Vagina (tissue), 2 donors: Measurements from ENCODE around the gene ST7. TPM values are rescaled to one million over a fixed set of nuclear protein-coding genes. Genes with fewer than 3 reads are reported as not detected.

Source experiments
- DNase-seq, 2 donors: peaks; one replicate each; pipeline ENCODE4 v3.0.0-alpha.2; 2017; ENCODE audit errors: extremely low spot score in 2 of 2
- H3K27ac ChIP-seq: fragments of 200-600 bp; sonication (generic); one replicate; pipeline ENCODE4 v1.5.1; 2019
- H3K27me3 ChIP-seq: fragments of 200-600 bp; sonication (generic); one replicate; pipeline ENCODE4 v1.5.1; 2019
- H3K36me3 ChIP-seq, 2 donors: fragments of 200-600 bp; sonication (generic); one replicate each; pipeline ENCODE4 v1.5.1; 2017 to 2019
- H3K4me1 ChIP-seq: fragments of 200-600 bp; sonication (generic); one replicate; pipeline ENCODE4 v1.5.1; 2019
- H3K4me3 ChIP-seq, 2 donors: fragments of 200-600 bp; sonication (generic); 1 replicate in 1 of 2; 2 replicates in 1 of 2; pipeline ENCODE4 v1.5.1; 2016 to 2019
- H3K9me3 ChIP-seq: fragments of 200-600 bp; sonication (generic); one replicate; pipeline ENCODE4 v1.5.1; 2019
- POLR2A ChIP-seq, 2 donors: fragments of 450-650 bp; IDR thresholded peaks; one replicate each; pipeline ENCODE4 v1.6.1; 2017; ENCODE audit warnings: antibody characterized with exemption in 2 of 2, mild to moderate bottlenecking in 2 of 2, moderate library complexity in 2 of 2
- POLR2AphosphoS5 ChIP-seq, 2 donors: sonication (generic); formaldehyde crosslinking; IDR thresholded peaks; one replicate each; pipeline ENCODE4 v1.9.0; 2017; ENCODE audit warnings: antibody characterized with exemption in 2 of 2, mild to moderate bottlenecking in 2 of 2, low read depth in 1 of 2; ENCODE audit not compliant: insufficient read depth in 1 of 2
- intact Hi-C: fragments of 100-400 bp; cut with DNase I; formaldehyde crosslinking; loops from one replicate; pipeline ENCODE4 v1.15.1; 2023
- total RNA-seq: library from RNA; depleted of rRNA; stranded (reverse); fragments of >200 nt; gene quantifications from one replicate; pipeline ENCODE4 v1.2.3, GENCODE V29; 2016
- TF ChIP-seq, protein P1 (sequence below), 3 experiments: fragments of 450-650 bp in 2 of 3; fragments of 200-600 bp in 1 of 3; sonication (generic) in 1 of 3; IDR thresholded peaks; one replicate each; pipeline ENCODE4 v1.5.1; 2017 to 2019; ENCODE audit warnings: antibody characterized with exemption in 3 of 3, mild to moderate bottlenecking in 2 of 3, moderate library complexity in 2 of 3

The ST7 gene
- total RNA-seq, 1 donor from 2014 or later, result 15.2 TPM

- Histone ChIP-seq H3K27me3 (no peaks in the 10 kb centered on the region), H3K36me3 (no peaks in the 10 kb centered on the region), H3K4me3 (no peak overlapping the region), H3K9me3 (no peaks in the 10 kb centered on the region), H3K4me1 (peaks cover 27% of the 10 kb centered on the region), H3K27ac (no peak overlapping the region)
- no peak for DNase-seq
- intact Hi-C loops, result no loop called here
- TF ChIP-seq, protein P1, sequence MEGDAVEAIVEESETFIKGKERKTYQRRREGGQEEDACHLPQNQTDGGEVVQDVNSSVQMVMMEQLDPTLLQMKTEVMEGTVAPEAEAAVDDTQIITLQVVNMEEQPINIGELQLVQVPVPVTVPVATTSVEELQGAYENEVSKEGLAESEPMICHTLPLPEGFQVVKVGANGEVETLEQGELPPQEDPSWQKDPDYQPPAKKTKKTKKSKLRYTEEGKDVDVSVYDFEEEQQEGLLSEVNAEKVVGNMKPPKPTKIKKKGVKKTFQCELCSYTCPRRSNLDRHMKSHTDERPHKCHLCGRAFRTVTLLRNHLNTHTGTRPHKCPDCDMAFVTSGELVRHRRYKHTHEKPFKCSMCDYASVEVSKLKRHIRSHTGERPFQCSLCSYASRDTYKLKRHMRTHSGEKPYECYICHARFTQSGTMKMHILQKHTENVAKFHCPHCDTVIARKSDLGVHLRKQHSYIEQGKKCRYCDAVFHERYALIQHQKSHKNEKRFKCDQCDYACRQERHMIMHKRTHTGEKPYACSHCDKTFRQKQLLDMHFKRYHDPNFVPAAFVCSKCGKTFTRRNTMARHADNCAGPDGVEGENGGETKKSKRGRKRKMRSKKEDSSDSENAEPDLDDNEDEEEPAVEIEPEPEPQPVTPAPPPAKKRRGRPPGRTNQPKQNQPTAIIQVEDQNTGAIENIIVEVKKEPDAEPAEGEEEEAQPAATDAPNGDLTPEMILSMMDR (IDR thresholded peaks at IDR 0.05), result no peak
- TF ChIP-seq POLR2A (IDR thresholded peaks at IDR 0.05) (no peak), POLR2AphosphoS5 (IDR thresholded peaks at IDR 0.05; ENCODE audit: insufficient read depth in 1 of 2, low read depth in 1 of 2) (no peak)
These were observed 95.0 kb downstream of the ST7 start for GRCh38 chr7:117048114-117048866.

DNA sequence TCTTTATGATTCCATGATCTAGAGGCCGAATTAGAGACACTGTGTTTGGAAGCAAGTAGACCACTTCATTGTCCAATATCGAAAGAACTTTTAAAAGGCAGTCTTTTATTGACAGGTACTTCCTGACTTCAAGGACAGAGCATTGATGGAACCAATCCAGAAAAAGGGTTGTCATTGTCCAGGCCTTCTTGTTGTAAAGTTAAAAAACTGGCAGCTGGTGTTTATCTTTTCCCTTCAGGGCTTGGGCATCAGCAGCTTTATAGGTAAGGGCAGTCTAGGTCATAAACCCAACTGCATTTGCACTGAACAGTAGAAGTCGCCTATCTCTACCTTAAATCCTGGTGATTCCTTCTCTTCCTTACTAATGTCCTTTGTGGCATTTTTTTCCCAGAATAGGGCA lies 95.6 kb downstream of the ST7 start:
- TF ChIP-seq POLR2AphosphoS5 (IDR thresholded peaks at IDR 0.05; ENCODE audit: insufficient read depth in 1 of 2, low read depth in 1 of 2) (no peak), POLR2A (IDR thresholded peaks at IDR 0.05) (no peak)
- TF ChIP-seq, protein P1 (IDR thresholded peaks at IDR 0.05), result no peak
- intact Hi-C loops, result no loop called here
- Histone ChIP-seq H3K36me3 (no peaks in the 10 kb centered on the region), H3K4me3 (no peak overlapping the region), H3K27me3 (no peaks in the 10 kb centered on the region), H3K27ac (no peak overlapping the region), H3K9me3 (no peaks in the 10 kb centered on the region), H3K4me1 (peaks cover 21% of the 10 kb centered on the region)
- no peak for DNase-seq

DNA sequence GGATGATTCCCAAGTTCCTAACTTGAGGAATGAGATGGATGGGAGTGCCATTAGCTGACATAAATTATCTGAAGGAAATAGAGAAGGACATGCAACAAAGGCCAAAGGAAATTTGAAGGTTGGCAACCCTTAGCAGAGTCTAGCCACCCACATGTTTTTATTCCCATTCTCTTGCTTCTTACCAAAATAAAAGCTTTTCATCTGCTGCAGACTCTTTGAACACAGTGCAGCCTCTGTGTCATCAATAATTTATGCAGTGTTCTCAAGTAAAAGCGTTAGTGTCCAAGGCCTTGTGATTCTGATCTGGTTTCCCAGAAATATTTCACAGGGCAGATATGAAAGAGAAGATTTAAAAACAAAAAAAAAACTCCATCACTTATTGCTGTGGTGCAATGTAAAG lies 98.5 kb downstream of the ST7 start:
- no peak overlapping the region for H3K4me3 ChIP-seq
- H3K27ac ChIP-seq, result no peak overlapping the region
- TF ChIP-seq POLR2A (IDR thresholded peaks at IDR 0.05) (no peak), POLR2AphosphoS5 (IDR thresholded peaks at IDR 0.05; ENCODE audit: insufficient read depth in 1 of 2, low read depth in 1 of 2) (no peak)
- TF ChIP-seq, protein P1 (IDR thresholded peaks at IDR 0.05), result no peak
- no peaks in the 10 kb centered on the region for H3K9me3 ChIP-seq
- no peak for DNase-seq
- H3K4me1 ChIP-seq, result peaks cover 17% of the 10 kb centered on the region
- intact Hi-C loops, result no loop called here
- H3K36me3 ChIP-seq, result no peaks in the 10 kb centered on the region
- H3K27me3 ChIP-seq, result no peaks in the 10 kb centered on the region

GRCh38 chr7:117053432-117053831 lies 100.1 kb downstream of the ST7 start:
- no peak for TF ChIP-seq POLR2A (IDR thresholded peaks at IDR 0.05)
- TF ChIP-seq, protein P1 (IDR thresholded peaks at IDR 0.05), result no peak
- TF ChIP-seq POLR2AphosphoS5 (IDR thresholded peaks at IDR 0.05; ENCODE audit: insufficient read depth in 1 of 2, low read depth in 1 of 2), result no peak
- no peak overlapping the region for H3K27ac ChIP-seq
- no peaks in the 10 kb centered on the region for H3K36me3 ChIP-seq
- H3K4me3 ChIP-seq, result no peak overlapping the region
- intact Hi-C loops, result no loop called here
- H3K4me1 ChIP-seq, result peaks cover 4% of the 10 kb centered on the region
- no peaks in the 10 kb centered on the region for H3K9me3 ChIP-seq
- H3K27me3 ChIP-seq, result no peaks in the 10 kb centered on the region
- DNase-seq, result no peak

DNA sequence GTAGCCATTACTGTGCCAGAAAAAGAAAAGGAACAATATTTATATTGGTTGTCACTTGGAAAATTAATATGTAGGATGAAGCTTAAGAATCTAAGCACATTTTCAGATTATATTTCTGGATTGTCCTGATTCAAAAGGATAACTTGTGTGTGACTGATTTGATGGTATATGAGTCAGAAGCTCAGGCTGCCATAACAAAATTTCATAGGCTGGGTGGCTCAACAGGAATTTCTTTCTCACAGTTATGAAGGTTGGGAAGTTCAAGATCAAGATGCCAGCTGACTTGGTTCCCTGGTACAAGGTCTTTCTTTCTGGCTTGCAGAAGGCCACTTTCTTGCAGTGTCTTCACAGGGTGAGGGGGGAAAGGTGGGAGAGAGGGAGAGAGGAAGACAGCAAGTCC lies 108.5 kb downstream of the ST7 start:
- Histone ChIP-seq H3K4me1 (no peaks in the 10 kb centered on the region), H3K9me3 (no peaks in the 10 kb centered on the region), H3K27ac (no peak overlapping the region), H3K27me3 (no peaks in the 10 kb centered on the region), H3K36me3 (no peaks in the 10 kb centered on the region), H3K4me3 (no peak overlapping the region)
- intact Hi-C loops, result no loop called here
- no peak for DNase-seq
- TF ChIP-seq POLR2A (IDR thresholded peaks at IDR 0.05) (no peak), POLR2AphosphoS5 (IDR thresholded peaks at IDR 0.05; ENCODE audit: insufficient read depth in 1 of 2, low read depth in 1 of 2) (no peak)
- TF ChIP-seq, protein P1 (IDR thresholded peaks at IDR 0.05), result no peak
